Measurements from ENCODE around the gene AVPR2. TPM values are rescaled to one million over a fixed set of nuclear protein-coding genes. Genes with fewer than 3 reads are reported as not detected.

Gene AVPR2
- total RNA-seq, 1 donor from 2014 or later = not detected

DNA sequence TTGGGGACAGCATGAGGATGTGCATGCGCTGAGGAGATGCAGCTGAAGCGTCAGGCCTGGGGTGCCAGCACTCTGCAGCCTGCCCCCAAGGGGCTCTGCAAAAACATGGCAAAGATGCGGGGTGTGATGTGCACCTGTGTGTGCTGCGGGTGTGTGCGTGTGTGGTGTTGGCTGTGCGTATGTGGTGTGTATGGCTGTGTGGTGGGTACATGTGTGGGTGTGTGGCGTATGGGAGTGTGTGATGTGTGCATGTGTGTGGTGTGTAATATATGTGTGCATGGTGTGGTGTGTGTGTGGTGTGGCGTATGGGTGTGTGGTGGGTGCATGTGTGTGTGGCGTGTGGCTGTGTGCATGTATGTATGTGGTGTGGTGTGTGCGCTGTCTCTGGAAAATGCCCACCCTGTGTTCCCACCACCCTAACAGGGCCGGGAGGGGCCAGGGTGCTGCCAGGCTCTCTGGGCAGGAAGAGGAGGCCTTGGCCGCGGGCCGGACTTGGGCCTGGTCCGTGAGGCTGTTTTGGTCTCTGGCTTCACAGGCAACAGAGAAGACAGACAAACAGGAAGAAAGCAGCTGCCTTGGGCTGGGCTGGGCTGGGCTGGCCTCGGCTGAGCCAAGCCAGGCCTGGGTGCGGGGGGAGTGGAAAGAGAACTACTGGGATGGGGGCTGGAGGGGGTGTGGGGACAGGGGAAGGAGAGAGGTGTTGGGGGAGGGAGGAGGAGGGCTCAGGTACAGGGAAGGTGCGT is 1.1 kb upstream of the AVPR2 start:
- Histone ChIP-seq H3K9ac (no peak overlapping the region), H3K9me3 (ENCODE audit: low read depth) (no peaks in the 10 kb centered on the region), H2AFZ (replicated peaks) (no peak overlapping the region), H4K20me1 (ENCODE audit: low read depth) (no peaks in the 10 kb centered on the region), H3K4me2 (no peak overlapping the region), H3K4me1 (no peaks in the 10 kb centered on the region), H3K27ac (no peak overlapping the region), H3K79me2 (ENCODE audit: low read depth) (no peaks in the 10 kb centered on the region), H3F3A (ENCODE audit: low read depth) (no peaks in the 10 kb centered on the region), H3K4me3 (no peak overlapping the region), H3K27me3 (no peaks in the 10 kb centered on the region), H3K36me3 (no peaks in the 10 kb centered on the region)
- peaks cover 15% of the 10 kb centered on the region for H3K9me3 Mint-ChIP-seq
- no peak for DNase-seq (ENCODE audit: low spot score)
- peaks cover 6% of the 10 kb centered on the region for H3K27me3 Mint-ChIP-seq (ENCODE audit: insufficient read depth, low read depth)
- H3K4me1 Mint-ChIP-seq = peaks cover 18% of the 10 kb centered on the region
- H3K27ac Mint-ChIP-seq = no peak overlapping the region
- no peaks in the 10 kb centered on the region for H3K36me3 Mint-ChIP-seq
- H3K4me3 Mint-ChIP-seq = peak overlapping the region; percentile 8
- no peak for TF ChIP-seq EZH2phosphoT487 (IDR thresholded peaks at IDR 0.05)
- TF ChIP-seq EZH2 (IDR thresholded peaks at IDR 0.05) = no peak
- TF ChIP-seq CTCF (IDR thresholded peaks at IDR 0.05) = no peak

DNA sequence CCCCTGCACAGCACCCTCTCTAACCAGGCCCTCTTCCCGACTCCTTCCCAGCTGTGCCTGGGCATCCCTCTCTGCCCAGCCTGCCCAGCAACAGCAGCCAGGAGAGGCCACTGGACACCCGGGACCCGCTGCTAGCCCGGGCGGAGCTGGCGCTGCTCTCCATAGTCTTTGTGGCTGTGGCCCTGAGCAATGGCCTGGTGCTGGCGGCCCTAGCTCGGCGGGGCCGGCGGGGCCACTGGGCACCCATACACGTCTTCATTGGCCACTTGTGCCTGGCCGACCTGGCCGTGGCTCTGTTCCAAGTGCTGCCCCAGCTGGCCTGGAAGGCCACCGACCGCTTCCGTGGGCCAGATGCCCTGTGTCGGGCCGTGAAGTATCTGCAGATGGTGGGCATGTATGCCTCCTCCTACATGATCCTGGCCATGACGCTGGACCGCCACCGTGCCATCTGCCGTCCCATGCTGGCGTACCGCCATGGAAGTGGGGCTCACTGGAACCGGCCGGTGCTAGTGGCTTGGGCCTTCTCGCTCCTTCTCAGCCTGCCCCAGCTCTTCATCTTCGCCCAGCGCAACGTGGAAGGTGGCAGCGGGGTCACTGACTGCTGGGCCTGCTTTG is 1.1 kb downstream of the AVPR2 start:
- peaks cover 15% of the 10 kb centered on the region for H3K9me3 Mint-ChIP-seq
- Histone ChIP-seq H3K4me2 (no peak overlapping the region), H3K27me3 (no peaks in the 10 kb centered on the region)

DNA sequence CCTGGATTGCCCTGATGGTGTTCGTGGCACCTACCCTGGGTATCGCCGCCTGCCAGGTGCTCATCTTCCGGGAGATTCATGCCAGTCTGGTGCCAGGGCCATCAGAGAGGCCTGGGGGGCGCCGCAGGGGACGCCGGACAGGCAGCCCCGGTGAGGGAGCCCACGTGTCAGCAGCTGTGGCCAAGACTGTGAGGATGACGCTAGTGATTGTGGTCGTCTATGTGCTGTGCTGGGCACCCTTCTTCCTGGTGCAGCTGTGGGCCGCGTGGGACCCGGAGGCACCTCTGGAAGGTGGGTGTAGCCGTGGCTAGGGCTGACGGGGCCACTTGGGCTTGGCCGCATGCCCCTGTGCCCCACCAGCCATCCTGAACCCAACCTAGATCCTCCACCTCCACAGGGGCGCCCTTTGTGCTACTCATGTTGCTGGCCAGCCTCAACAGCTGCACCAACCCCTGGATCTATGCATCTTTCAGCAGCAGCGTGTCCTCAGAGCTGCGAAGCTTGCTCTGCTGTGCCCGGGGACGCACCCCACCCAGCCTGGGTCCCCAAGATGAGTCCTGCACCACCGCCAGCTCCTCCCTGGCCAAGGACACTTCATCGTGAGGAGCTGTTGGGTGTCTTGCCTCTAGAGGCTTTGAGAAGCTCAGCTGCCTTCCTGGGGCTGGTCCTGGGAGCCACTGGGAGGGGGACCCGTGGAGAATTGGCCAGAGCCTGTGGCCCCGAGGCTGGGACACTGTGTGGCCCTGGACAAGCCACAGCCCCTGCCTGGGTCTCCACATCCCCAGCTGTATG is 1.8 kb downstream of the AVPR2 start:
- peaks cover 16% of the 10 kb centered on the region for H3K9me3 Mint-ChIP-seq

More for the DNA sequence above, 1.1 kb downstream of the AVPR2 start:
- H3K4me1 Mint-ChIP-seq = peaks cover 21% of the 10 kb centered on the region
- no peaks in the 10 kb centered on the region for H3K36me3 ChIP-seq
- H4K20me1 ChIP-seq (ENCODE audit: low read depth) = no peaks in the 10 kb centered on the region
- H3K27ac Mint-ChIP-seq = no peak overlapping the region
- no peak overlapping the region for H3K9ac ChIP-seq
- no peaks in the 10 kb centered on the region for H3K9me3 ChIP-seq (ENCODE audit: low read depth)
- H3K4me3 ChIP-seq = no peak overlapping the region
- TF ChIP-seq EZH2phosphoT487 (IDR thresholded peaks at IDR 0.05) (no peak), CTCF (IDR thresholded peaks at IDR 0.05) (no peak), EZH2 (IDR thresholded peaks at IDR 0.05) (no peak)
- no peak for DNase-seq (ENCODE audit: low spot score)
- no peaks in the 10 kb centered on the region for H3K36me3 Mint-ChIP-seq
- no peaks in the 10 kb centered on the region for H3F3A ChIP-seq (ENCODE audit: low read depth)
- H3K27me3 Mint-ChIP-seq (ENCODE audit: insufficient read depth, low read depth) = peaks cover 4% of the 10 kb centered on the region
- no peaks in the 10 kb centered on the region for H3K79me2 ChIP-seq (ENCODE audit: low read depth)
- no peak overlapping the region for H2AFZ ChIP-seq (replicated peaks)
- H3K4me3 Mint-ChIP-seq = no peak overlapping the region
- H3K27ac ChIP-seq = no peak overlapping the region
- no peaks in the 10 kb centered on the region for H3K4me1 ChIP-seq

More for the DNA sequence above, 1.8 kb downstream of the AVPR2 start:
- Histone ChIP-seq H3K9me3 (ENCODE audit: low read depth) (no peaks in the 10 kb centered on the region), H3K9ac (no peak overlapping the region), H3K27me3 (no peaks in the 10 kb centered on the region), H3K4me2 (no peak overlapping the region), H3K4me1 (no peaks in the 10 kb centered on the region), H2AFZ (replicated peaks) (no peak overlapping the region), H3K79me2 (ENCODE audit: low read depth) (no peaks in the 10 kb centered on the region), H4K20me1 (ENCODE audit: low read depth) (no peaks in the 10 kb centered on the region), H3F3A (ENCODE audit: low read depth) (no peaks in the 10 kb centered on the region), H3K4me3 (no peak overlapping the region), H3K27ac (no peak overlapping the region), H3K36me3 (no peaks in the 10 kb centered on the region)
- no peak overlapping the region for H3K27ac Mint-ChIP-seq
- H3K36me3 Mint-ChIP-seq = no peaks in the 10 kb centered on the region
- no peak for DNase-seq (ENCODE audit: low spot score)
- peaks cover 4% of the 10 kb centered on the region for H3K27me3 Mint-ChIP-seq (ENCODE audit: insufficient read depth, low read depth)
- no peak overlapping the region for H3K4me3 Mint-ChIP-seq
- no peak for TF ChIP-seq CTCF (IDR thresholded peaks at IDR 0.05)
- peaks cover 15% of the 10 kb centered on the region for H3K4me1 Mint-ChIP-seq

Measured in neural progenitor cell (in vitro differentiated cells).